GM23248 (cell line): ENCODE measurements around the gene TMEM254.

Source experiments
- EZH2 ChIP-seq: fragments of 200-600 bp; sonication (generic); IDR thresholded peaks from 2 replicates; pipeline ENCODE4 v1.6.1; 2018; ENCODE audit warnings: antibody characterized with exemption, mild to moderate bottlenecking; ENCODE audit not compliant: insufficient read depth, poor library complexity, severe bottlenecking
- EZH2phosphoT487 ChIP-seq: fragments of 200-600 bp; sonication (generic); IDR thresholded peaks from 2 replicates; pipeline ENCODE4 v1.6.1; 2018; ENCODE audit warnings: antibody characterized with exemption, moderate library complexity, mild to moderate bottlenecking, low read depth; ENCODE audit not compliant: insufficient read depth

DNA sequence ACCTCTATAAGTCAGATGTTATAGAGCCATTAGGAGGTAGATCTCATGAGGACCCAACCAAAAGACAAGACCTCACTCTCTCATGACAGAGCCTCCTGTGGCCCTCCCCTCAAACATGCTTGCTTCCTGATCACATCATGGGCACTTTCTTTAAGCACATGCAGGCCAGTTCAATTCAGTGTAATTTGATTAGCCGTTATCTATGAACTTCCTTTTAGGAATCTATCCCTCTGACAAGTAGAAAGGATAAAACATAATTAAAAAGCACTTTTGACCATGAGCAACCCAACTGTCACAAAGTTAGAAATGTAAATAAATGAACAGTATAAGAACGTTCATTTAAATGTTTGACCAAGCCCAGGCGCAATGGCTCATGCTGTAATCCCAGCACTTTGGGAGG lies 27.7 kb upstream of the TMEM254 start:
- no peak for TF ChIP-seq EZH2phosphoT487
- TF ChIP-seq EZH2 = no peak
